NCI-H345 (cell line): ENCODE measurements around the gene METTL8.

Source experiments
- DNase-seq: peaks from one replicate; lab custom pipeline; 2025; lab: John Stamatoyannopoulos, UW

Gene METTL8

DNA sequence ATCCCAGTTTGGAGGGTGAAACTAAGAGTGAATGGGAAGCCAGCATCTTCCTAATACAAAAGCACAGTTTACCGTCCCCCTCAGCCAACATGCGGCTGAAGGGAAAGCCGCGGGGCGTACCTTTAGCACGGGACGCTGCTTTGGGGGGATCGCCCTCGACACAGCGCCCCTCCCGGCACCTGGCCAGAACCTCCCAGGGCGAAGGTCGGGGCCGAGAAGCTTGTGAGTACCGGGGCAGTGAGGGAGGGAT, at the start of gene METTL8:
Gene METTL8, minus strand, starts transcription at position 228 of the 250 bp plus-strand sequence. CDS start 41,805 bp downstream, outside the sequence.
- DNase-seq, result peak; percentile 74

DNA sequence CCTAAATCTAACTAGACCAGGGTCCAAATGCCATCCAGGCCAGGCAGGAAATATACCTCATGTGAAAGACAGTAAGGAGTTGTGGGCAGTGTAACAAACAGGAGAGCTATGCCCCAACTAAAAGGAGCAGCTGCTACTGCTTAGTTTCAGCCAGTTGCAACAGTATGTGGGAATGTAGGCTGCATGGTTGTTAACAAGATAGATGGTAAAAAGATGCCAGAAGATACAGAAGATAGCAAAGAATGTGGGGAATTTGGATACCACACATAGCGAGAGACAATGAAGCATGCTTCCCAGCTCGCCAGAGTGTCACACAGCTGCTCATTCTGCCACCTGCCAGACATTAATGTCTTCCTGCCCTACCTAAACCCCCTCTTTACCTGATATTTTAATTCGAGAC, 49.1 kb upstream of the METTL8 start:
- no peak for DNase-seq

- DNase-seq, result no peak
Observed at GRCh38 chr2:171482308-171482707, 48.5 kb upstream of the METTL8 start.

DNA sequence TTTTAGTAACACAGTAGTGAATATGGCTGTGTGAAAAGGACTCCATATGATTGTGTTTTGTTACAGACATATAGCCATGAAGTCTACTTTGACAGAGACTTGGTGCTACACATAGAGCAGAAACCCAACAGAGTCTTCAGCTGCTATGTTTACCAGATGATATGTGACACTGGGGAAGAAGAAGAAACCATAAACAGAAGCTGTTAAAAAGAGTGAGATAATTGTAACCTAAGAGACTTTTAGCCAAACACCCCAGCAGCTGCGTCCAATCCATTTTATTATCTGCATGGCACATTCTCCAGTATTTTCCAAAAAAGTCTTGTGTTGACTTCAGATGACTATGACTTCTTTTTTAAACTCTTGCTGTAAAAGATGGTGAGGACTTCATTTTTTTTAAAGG, 47.1 kb upstream of the METTL8 start:
- no peak for DNase-seq

- no peak for DNase-seq
Observed at GRCh38 chr2:171479154-171479814, 45.5 kb upstream of the METTL8 start.

DNA sequence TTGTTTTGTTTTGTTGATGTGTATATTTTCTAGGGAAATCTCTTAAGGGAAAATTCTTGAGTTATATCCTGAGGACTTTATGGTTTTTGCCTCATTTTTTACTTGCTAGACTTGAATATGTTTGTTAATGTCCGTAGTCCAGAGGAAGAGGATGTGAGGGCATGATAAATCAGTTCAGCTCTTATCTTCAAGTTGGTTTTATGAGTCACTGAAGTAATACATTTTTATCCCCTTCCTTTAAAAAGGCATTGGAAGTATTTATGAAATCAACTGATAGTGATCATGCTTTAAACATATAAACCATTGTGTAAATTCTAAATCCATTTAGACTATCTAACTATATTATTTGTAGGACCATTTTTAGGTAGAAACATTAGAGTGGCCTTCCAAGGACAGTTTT, 44.6 kb upstream of the METTL8 start:
- DNase-seq, result no peak

DNA sequence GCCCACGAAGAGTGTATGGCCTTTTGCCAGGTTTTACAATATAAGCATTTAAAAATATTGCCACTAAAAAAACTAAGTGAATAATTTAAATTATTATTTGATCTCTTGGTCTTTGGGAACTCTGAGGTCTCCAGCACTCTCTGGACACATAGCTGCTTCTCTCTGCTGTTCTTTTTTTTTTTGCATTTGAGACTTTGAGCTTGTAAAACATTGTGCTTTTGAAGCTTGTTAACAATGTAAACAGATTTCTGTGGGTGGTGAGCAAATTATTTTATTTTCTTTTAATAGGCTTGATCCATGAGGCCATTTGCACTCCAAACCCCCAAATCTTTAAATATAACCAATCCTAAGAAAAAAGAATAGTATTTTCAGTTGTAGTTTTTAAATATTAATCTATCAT, 42.2 kb upstream of the METTL8 start:
- no peak for DNase-seq

GRCh38 chr2:171470129-171470528, 36.3 kb upstream of the METTL8 start:
- DNase-seq, result no peak

DNA sequence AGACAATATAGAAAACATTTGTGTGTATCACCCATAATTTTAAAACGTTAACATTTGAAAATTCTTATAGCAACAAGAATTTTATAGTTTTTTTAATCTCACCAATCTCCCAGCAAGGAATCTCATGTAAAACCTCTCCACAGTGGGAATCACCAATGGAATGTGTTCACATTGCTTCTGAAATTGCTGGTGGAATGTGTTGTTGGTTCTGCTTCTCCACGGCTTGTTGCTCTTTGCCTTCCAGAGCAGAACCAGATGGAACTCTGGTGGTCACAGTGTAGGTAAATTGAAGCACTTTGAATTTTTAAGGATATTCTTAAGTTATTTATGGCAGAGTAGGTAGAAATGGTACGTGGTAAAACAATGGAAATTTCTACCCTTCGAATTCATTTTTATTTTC, 35.4 kb upstream of the METTL8 start:
- no peak for DNase-seq

DNA sequence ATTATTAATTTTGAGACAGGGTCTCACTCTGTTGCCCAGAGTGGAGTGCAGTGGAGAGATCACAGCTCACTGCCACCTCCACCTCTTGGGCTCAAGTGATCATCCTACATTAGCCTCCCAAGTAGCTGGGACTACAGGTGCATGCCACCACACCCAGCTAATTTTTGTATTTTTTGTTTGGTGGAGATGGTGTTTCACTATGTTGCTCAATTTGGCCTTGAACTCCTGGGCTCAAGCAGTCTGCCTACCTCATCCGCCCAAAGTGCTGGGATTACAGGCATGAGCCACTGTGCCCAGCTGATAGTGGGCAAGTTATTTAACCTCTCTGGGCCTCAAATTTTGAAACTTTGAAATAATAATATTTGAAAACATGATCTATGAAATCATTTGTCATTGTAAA, 26.7 kb upstream of the METTL8 start:
- DNase-seq, result no peak

- DNase-seq, result no peak
Observed at GRCh38 chr2:171459498-171459897, 25.7 kb upstream of the METTL8 start.

- no peak for DNase-seq
Observed at GRCh38 chr2:171452773-171453172, 19.0 kb upstream of the METTL8 start.

- DNase-seq, result no peak
Observed at GRCh38 chr2:171451074-171451473, 17.3 kb upstream of the METTL8 start.

GRCh38 chr2:171447675-171448074, 13.9 kb upstream of the METTL8 start:
- DNase-seq, result no peak

- DNase-seq, result no peak
Observed at GRCh38 chr2:171441470-171441869, 7.7 kb upstream of the METTL8 start.

DNA sequence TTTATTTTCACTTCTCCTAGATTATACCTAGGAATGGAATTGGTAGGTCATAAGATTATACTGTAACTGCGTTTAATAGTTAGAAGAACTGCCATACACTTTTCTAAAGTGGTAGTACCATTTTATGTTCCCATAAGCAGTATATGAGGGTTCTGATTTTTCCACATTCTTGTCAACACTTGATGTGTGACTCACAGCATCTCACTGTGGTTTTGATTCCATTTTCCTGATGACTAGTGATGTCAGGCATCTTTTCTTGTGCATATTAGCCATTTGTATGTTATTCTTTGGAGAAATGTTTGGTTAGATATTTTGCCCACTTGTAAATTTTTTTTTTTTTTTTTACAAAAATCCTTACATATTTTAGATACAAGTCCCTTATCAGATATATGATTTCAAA, 2.5 kb upstream of the METTL8 start:
- no peak for DNase-seq

- peak; percentile 97 for DNase-seq
Observed at GRCh38 chr2:171434013-171434989, 511 bp upstream of the METTL8 start, which contains the start of gene DCAF17. Gene DCAF17 (plus strand): TSS chr2:171434226. CDS start chr2:171434578, 352 bp downstream.

DNA sequence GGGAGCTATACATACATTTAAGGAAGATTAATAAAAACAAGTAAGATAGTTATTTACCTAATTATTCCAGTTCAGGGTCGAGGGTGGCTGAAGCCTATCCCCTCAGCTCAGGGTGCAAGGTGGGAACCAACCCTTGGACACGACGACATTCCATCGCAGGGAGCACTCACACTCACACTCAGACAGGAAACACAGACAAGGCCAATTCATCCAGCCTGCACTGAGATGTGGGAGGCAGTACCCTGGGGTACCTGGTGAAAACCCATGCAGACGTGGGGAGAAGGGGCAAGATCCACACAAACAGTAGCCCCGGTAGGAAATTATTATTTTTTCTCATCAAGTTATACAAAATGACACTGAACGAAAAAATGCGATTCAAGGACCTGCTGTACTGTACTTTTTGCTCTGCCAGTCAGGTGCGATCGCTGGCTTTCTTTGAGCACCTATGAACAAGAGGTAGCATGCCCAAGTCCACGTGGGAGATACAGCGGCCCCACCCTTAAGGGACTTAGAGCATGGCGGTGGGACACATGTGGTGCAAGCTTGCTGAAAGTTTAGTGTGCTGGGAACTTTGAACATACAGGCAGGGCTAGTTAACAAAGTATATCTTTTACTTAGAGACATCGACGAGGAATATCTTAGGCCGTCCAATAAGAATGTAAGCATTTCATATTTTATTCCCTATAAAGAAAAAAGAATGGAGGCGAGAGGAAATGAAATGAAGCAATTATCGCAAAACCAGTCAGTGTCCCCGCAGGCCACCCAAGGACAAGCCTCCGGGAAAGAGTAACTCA, 624 bp downstream of the METTL8 start:
- DNase-seq, result peak; percentile 71

GRCh38 chr2:171432206-171432968, 1.4 kb downstream of the METTL8 start:
- DNase-seq, result no peak

GRCh38 chr2:171431677-171432167, 2.1 kb downstream of the METTL8 start:
- DNase-seq, result no peak

- no peak for DNase-seq
Observed at GRCh38 chr2:171430516-171431410, 3.0 kb downstream of the METTL8 start.
